GM12891 (cell line): ENCODE measurements around the gene DNAH7.

Experiments
- POLR2A ChIP-seq: IDR thresholded peaks from 2 replicates; pipeline ENCODE4 v1.6.1; 2011; ENCODE audit warnings: low read depth, low read length, control low read depth
- POLR2AphosphoS5 ChIP-seq: IDR thresholded peaks from 2 replicates; pipeline ENCODE4 v1.6.1; 2011; ENCODE audit warnings: low read depth, low read length, control low read depth

GRCh38 chr2:195842932-195843331, 225.7 kb downstream of the DNAH7 start:
- TF ChIP-seq POLR2A: no peak
- TF ChIP-seq POLR2AphosphoS5: no peak
